KOPT-K1 (cell line): ENCODE measurements around the gene EGR1.
"Not testable (repeated sequence)": the region's sequence is repeated elsewhere in the genome, so short reads cannot be mapped to it uniquely, and the experiment has no call there.

ENCODE experiments used
- H3K27ac ChIP-seq: fragments of 200-600 bp; sonication (generic); 2 replicates; pipeline ENCODE4 v1.5.1; 2016; ENCODE audit warnings: antibody characterized with exemption, mild to moderate bottlenecking, low read depth, low read length; ENCODE audit not compliant: poor library complexity, severe bottlenecking
- H3K36me3 ChIP-seq: fragments of 200-600 bp; sonication (generic); 2 replicates; pipeline ENCODE4 v1.5.1; 2017; ENCODE audit warnings: antibody characterized with exemption, mild to moderate bottlenecking, low read length, moderate library complexity; ENCODE audit not compliant: insufficient read depth
- H3K9me3 ChIP-seq: fragments of 200-600 bp; sonication (generic); 2 replicates; pipeline ENCODE4 v1.5.1; 2017; ENCODE audit warnings: antibody characterized with exemption, low read length, mild to moderate bottlenecking; ENCODE audit not compliant: insufficient read depth, poor library complexity, severe bottlenecking

Gene EGR1

GRCh38 chr5:138504799-138505198, 39.5 kb downstream of the EGR1 start:
- Histone ChIP-seq H3K27ac (no peak overlapping the region), H3K9me3 (no peaks in the 10 kb centered on the region), H3K36me3 (peaks cover 59% of the 10 kb centered on the region)

GRCh38 chr5:138506370-138507306, 41.4 kb downstream of the EGR1 start:
- peaks cover 77% of the 10 kb centered on the region for H3K36me3 ChIP-seq
- no peak overlapping the region for H3K27ac ChIP-seq
- no peaks in the 10 kb centered on the region for H3K9me3 ChIP-seq

GRCh38 chr5:138507485-138507884, 42.2 kb downstream of the EGR1 start:
- H3K27ac ChIP-seq, H3K9me3 ChIP-seq: not testable (repeated sequence)
- peaks cover 86% of the 10 kb centered on the region for H3K36me3 ChIP-seq

- H3K27ac ChIP-seq, result no peak overlapping the region
- no peaks in the 10 kb centered on the region for H3K9me3 ChIP-seq
- H3K36me3 ChIP-seq, result peaks cover 98% of the 10 kb centered on the region
Measured at GRCh38 chr5:138508958-138509357, 43.7 kb downstream of the EGR1 start.

- Histone ChIP-seq H3K9me3 (no peaks in the 10 kb centered on the region), H3K36me3 (peaks cover 100% of the 10 kb centered on the region), H3K27ac (no peak overlapping the region)
Measured at GRCh38 chr5:138514021-138514420, 48.7 kb downstream of the EGR1 start.

GRCh38 chr5:138515556-138516245, 50.4 kb downstream of the EGR1 start:
- no peaks in the 10 kb centered on the region for H3K9me3 ChIP-seq
- H3K36me3 ChIP-seq, result peaks cover 96% of the 10 kb centered on the region
- H3K27ac ChIP-seq, result no peak overlapping the region

GRCh38 chr5:138517437-138517836, 52.2 kb downstream of the EGR1 start:
- no peaks in the 10 kb centered on the region for H3K9me3 ChIP-seq
- peaks cover 88% of the 10 kb centered on the region for H3K36me3 ChIP-seq
- H3K27ac ChIP-seq, result no peak overlapping the region
